ENCODE results near the gene LGALS9. TPM values are rescaled to one million over a fixed set of nuclear protein-coding genes. Genes with fewer than 3 reads are reported as not detected.
"Not testable (repeated sequence)": the region's sequence is repeated elsewhere in the genome, so short reads cannot be mapped to it uniquely, and the experiment has no call there.

The LGALS9 gene
- total RNA-seq, 1 donor from 2014 or later = 4.5 TPM

GRCh38 chr17:27663936-27664605 lies 33.1 kb downstream of the LGALS9 start:
- Mint-ChIP-seq H3K27ac (ENCODE audit: unreplicated experiment) (no peak overlapping the region), H3K9me3 (ENCODE audit: unreplicated experiment) (no peaks in the 10 kb centered on the region), H3K4me1 (ENCODE audit: unreplicated experiment) (no peaks in the 10 kb centered on the region), H3K4me3 (ENCODE audit: unreplicated experiment) (no peak overlapping the region), H3K27me3 (ENCODE audit: unreplicated experiment) (peaks cover 8% of the 10 kb centered on the region), H3K36me3 (ENCODE audit: unreplicated experiment) (no peaks in the 10 kb centered on the region)
- no peak for DNase-seq (ENCODE audit: extremely low spot score, unreplicated experiment)
- no peak for TF ChIP-seq CTCF (IDR thresholded peaks at IDR 0.05)

DNA sequence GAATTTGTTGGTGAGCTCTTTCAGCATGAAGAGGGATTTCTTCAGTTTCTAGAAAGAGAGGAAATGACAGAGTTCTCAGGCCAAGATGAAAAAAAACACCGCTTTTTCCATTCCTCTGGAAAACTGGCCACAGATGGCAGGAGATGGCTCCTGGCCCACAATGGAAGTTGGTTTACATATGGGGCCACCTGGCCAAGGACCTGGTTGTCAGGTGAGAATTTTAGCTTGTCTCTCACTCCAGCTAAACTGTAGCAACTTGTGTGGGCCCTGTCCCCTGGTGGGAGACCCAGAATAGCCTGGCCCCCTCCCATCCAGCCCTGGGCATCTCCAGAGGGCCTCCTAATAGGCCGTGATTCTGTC lies 33.6 kb downstream of the LGALS9 start:
- Mint-ChIP-seq H3K4me3 (ENCODE audit: unreplicated experiment) (no peak overlapping the region), H3K27me3 (ENCODE audit: unreplicated experiment) (peaks cover 8% of the 10 kb centered on the region), H3K4me1 (ENCODE audit: unreplicated experiment) (no peaks in the 10 kb centered on the region), H3K27ac (ENCODE audit: unreplicated experiment) (no peak overlapping the region), H3K9me3 (ENCODE audit: unreplicated experiment) (no peaks in the 10 kb centered on the region), H3K36me3 (ENCODE audit: unreplicated experiment) (no peaks in the 10 kb centered on the region)
- TF ChIP-seq CTCF (IDR thresholded peaks at IDR 0.05) = no peak
- no peak for DNase-seq (ENCODE audit: extremely low spot score, unreplicated experiment)

GRCh38 chr17:27665549-27665948 lies 34.6 kb downstream of the LGALS9 start:
- H3K27ac Mint-ChIP-seq (ENCODE audit: unreplicated experiment) = no peak overlapping the region
- H3K9me3 Mint-ChIP-seq (ENCODE audit: unreplicated experiment) = no peaks in the 10 kb centered on the region
- DNase-seq (ENCODE audit: extremely low spot score, unreplicated experiment) = no peak
- TF ChIP-seq CTCF (IDR thresholded peaks at IDR 0.05) = no peak
- no peak overlapping the region for H3K4me3 Mint-ChIP-seq (ENCODE audit: unreplicated experiment)
- H3K27me3 Mint-ChIP-seq (ENCODE audit: unreplicated experiment) = peaks cover 8% of the 10 kb centered on the region
- H3K36me3 Mint-ChIP-seq (ENCODE audit: unreplicated experiment) = no peaks in the 10 kb centered on the region
- H3K4me1 Mint-ChIP-seq (ENCODE audit: unreplicated experiment) = no peaks in the 10 kb centered on the region

- not testable (repeated sequence) for H3K4me3 Mint-ChIP-seq (ENCODE audit: unreplicated experiment); H3K4me1 Mint-ChIP-seq (ENCODE audit: unreplicated experiment); H3K9me3 Mint-ChIP-seq (ENCODE audit: unreplicated experiment); H3K27me3 Mint-ChIP-seq (ENCODE audit: unreplicated experiment); DNase-seq (ENCODE audit: extremely low spot score, unreplicated experiment); H3K36me3 Mint-ChIP-seq (ENCODE audit: unreplicated experiment); H3K27ac Mint-ChIP-seq (ENCODE audit: unreplicated experiment)
Measured at GRCh38 chr17:27666270-27666669, 35.3 kb downstream of the LGALS9 start.

- H3K4me1 Mint-ChIP-seq (ENCODE audit: unreplicated experiment) = no peaks in the 10 kb centered on the region
- no peak overlapping the region for H3K4me3 Mint-ChIP-seq (ENCODE audit: unreplicated experiment)
- H3K27me3 Mint-ChIP-seq (ENCODE audit: unreplicated experiment) = peaks cover 3% of the 10 kb centered on the region
- DNase-seq (ENCODE audit: extremely low spot score, unreplicated experiment) = no peak
- H3K27ac Mint-ChIP-seq (ENCODE audit: unreplicated experiment) = no peak overlapping the region
- TF ChIP-seq CTCF (IDR thresholded peaks at IDR 0.05) = no peak
- H3K36me3 Mint-ChIP-seq (ENCODE audit: unreplicated experiment) = no peaks in the 10 kb centered on the region
- no peaks in the 10 kb centered on the region for H3K9me3 Mint-ChIP-seq (ENCODE audit: unreplicated experiment)
Measured at GRCh38 chr17:27666831-27667560, 36.0 kb downstream of the LGALS9 start.

Measured in osteocyte (in vitro differentiated cells).